Measurements from ENCODE around the gene KLKB1.

DNA sequence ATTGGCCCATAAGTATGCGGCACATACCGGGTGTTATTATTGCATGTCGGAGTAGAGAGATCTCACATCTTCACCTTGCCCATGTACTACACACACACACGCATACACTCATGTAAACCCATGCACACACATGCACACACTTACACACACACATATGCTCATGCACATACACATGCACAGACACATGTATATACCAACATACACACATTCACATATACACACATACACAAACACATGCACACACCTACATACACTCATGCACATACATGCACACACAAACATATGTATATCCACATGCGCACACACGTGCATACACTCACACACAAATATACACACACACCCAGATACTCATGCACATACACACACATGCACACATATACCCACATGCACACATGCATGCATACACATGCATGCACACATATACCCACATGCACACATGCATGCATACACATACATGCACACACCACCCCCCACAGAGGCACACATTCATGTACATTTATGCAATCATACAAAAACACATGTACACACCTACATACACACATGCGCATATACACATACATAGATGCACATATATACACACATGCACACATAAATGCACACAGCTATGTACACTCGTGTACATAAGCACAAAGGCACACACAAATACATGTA is 24.7 kb upstream of the KLKB1 start:
- TF ChIP-seq, protein P1, sequence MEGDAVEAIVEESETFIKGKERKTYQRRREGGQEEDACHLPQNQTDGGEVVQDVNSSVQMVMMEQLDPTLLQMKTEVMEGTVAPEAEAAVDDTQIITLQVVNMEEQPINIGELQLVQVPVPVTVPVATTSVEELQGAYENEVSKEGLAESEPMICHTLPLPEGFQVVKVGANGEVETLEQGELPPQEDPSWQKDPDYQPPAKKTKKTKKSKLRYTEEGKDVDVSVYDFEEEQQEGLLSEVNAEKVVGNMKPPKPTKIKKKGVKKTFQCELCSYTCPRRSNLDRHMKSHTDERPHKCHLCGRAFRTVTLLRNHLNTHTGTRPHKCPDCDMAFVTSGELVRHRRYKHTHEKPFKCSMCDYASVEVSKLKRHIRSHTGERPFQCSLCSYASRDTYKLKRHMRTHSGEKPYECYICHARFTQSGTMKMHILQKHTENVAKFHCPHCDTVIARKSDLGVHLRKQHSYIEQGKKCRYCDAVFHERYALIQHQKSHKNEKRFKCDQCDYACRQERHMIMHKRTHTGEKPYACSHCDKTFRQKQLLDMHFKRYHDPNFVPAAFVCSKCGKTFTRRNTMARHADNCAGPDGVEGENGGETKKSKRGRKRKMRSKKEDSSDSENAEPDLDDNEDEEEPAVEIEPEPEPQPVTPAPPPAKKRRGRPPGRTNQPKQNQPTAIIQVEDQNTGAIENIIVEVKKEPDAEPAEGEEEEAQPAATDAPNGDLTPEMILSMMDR (IDR thresholded peaks at IDR 0.05): no peak
- TF ChIP-seq POLR2A (IDR thresholded peaks at IDR 0.05): no peak
